ENCODE results near the gene NELL2. TPM values are rescaled to one million over a fixed set of nuclear protein-coding genes. Genes with fewer than 3 reads are reported as not detected.
"Not testable (repeated sequence)": the region's sequence is repeated elsewhere in the genome, so short reads cannot be mapped to it uniquely, and the experiment has no call there.

The NELL2 gene
- polyA plus RNA-seq, 1 donor = 99.9 TPM

GRCh38 chr12:44749566-44749965 lies 126.5 kb downstream of the NELL2 start:
- H3K27me3 ChIP-seq (ENCODE audit: control insufficient read depth, insufficient read depth, low read length) = no peaks in the 10 kb centered on the region
- no peaks in the 10 kb centered on the region for H3K36me3 ChIP-seq (ENCODE audit: control insufficient read depth, insufficient read depth, low read length)
- H3K27ac ChIP-seq (ENCODE audit: low read length) = no peak overlapping the region
- 93% methylated on average over 4 of the region's 6 CpGs for WGBS (ENCODE audit: insufficient coverage, low lambda C conversion rate)
- H3K4me3 ChIP-seq (ENCODE audit: low read length) = no peak overlapping the region
- no peak for DNase-seq
- H3K4me1 ChIP-seq (ENCODE audit: control insufficient read depth, insufficient read depth, low read length) = no peaks in the 10 kb centered on the region
- no peaks in the 10 kb centered on the region for H3K9me3 ChIP-seq (ENCODE audit: control insufficient read depth, low read depth, low read length)

GRCh38 chr12:44748950-44749468 lies 127.1 kb downstream of the NELL2 start:
- WGBS (ENCODE audit: insufficient coverage, low lambda C conversion rate) = 80% methylated on average over 1 of the region's 3 CpGs
- Histone ChIP-seq H3K9me3 (ENCODE audit: control insufficient read depth, low read depth, low read length) (no peaks in the 10 kb centered on the region), H3K27me3 (ENCODE audit: control insufficient read depth, insufficient read depth, low read length) (no peaks in the 10 kb centered on the region), H3K4me1 (ENCODE audit: control insufficient read depth, insufficient read depth, low read length) (no peaks in the 10 kb centered on the region), H3K36me3 (ENCODE audit: control insufficient read depth, insufficient read depth, low read length) (no peaks in the 10 kb centered on the region), H3K27ac (ENCODE audit: low read length) (no peak overlapping the region), H3K4me3 (ENCODE audit: low read length) (no peak overlapping the region)
- no peak for DNase-seq

- WGBS (ENCODE audit: insufficient coverage, low lambda C conversion rate) = no CpG with 5 or more reads among the region's 17 CpGs
- not testable (repeated sequence) for H3K27me3 ChIP-seq (ENCODE audit: control insufficient read depth, insufficient read depth, low read length); DNase-seq; H3K4me1 ChIP-seq (ENCODE audit: control insufficient read depth, insufficient read depth, low read length); H3K36me3 ChIP-seq (ENCODE audit: control insufficient read depth, insufficient read depth, low read length); H3K9me3 ChIP-seq (ENCODE audit: control insufficient read depth, low read depth, low read length); H3K4me3 ChIP-seq (ENCODE audit: low read length); H3K27ac ChIP-seq (ENCODE audit: low read length)
These were observed 134.7 kb downstream of the NELL2 start for GRCh38 chr12:44741292-44741980.

GRCh38 chr12:44738051-44738450 lies 138.1 kb downstream of the NELL2 start:
- Histone ChIP-seq H3K27ac (ENCODE audit: low read length) (no peak overlapping the region), H3K27me3 (ENCODE audit: control insufficient read depth, insufficient read depth, low read length) (no peaks in the 10 kb centered on the region), H3K36me3 (ENCODE audit: control insufficient read depth, insufficient read depth, low read length) (no peaks in the 10 kb centered on the region), H3K9me3 (ENCODE audit: control insufficient read depth, low read depth, low read length) (no peaks in the 10 kb centered on the region), H3K4me3 (ENCODE audit: low read length) (no peak overlapping the region), H3K4me1 (ENCODE audit: control insufficient read depth, insufficient read depth, low read length) (no peaks in the 10 kb centered on the region)
- no peak for DNase-seq
- no CpG with 5 or more reads among the region's 1 CpG for WGBS (ENCODE audit: insufficient coverage, low lambda C conversion rate)

- H3K9me3 ChIP-seq (ENCODE audit: control insufficient read depth, low read depth, low read length) = peaks cover 18% of the 10 kb centered on the region
- no peak overlapping the region for H3K4me3 ChIP-seq (ENCODE audit: low read length)
- no peak for DNase-seq
- H3K36me3 ChIP-seq (ENCODE audit: control insufficient read depth, insufficient read depth, low read length) = no peaks in the 10 kb centered on the region
- H3K27me3 ChIP-seq (ENCODE audit: control insufficient read depth, insufficient read depth, low read length) = no peaks in the 10 kb centered on the region
- H3K27ac ChIP-seq (ENCODE audit: low read length) = no peak overlapping the region
- 86% methylated on average over 1 of the region's 1 CpG for WGBS (ENCODE audit: insufficient coverage, low lambda C conversion rate)
- no peaks in the 10 kb centered on the region for H3K4me1 ChIP-seq (ENCODE audit: control insufficient read depth, insufficient read depth, low read length)
These were observed 147.5 kb downstream of the NELL2 start for GRCh38 chr12:44728566-44728965.

- no peak overlapping the region for H3K4me3 ChIP-seq (ENCODE audit: low read length)
- DNase-seq = no peak
- no peaks in the 10 kb centered on the region for H3K4me1 ChIP-seq (ENCODE audit: control insufficient read depth, insufficient read depth, low read length)
- H3K27me3 ChIP-seq (ENCODE audit: control insufficient read depth, insufficient read depth, low read length) = no peaks in the 10 kb centered on the region
- no peaks in the 10 kb centered on the region for H3K9me3 ChIP-seq (ENCODE audit: control insufficient read depth, low read depth, low read length)
- H3K27ac ChIP-seq (ENCODE audit: low read length) = no peak overlapping the region
- 100% methylated on average over 1 of the region's 2 CpGs for WGBS (ENCODE audit: insufficient coverage, low lambda C conversion rate)
- no peaks in the 10 kb centered on the region for H3K36me3 ChIP-seq (ENCODE audit: control insufficient read depth, insufficient read depth, low read length)
These were observed 155.8 kb downstream of the NELL2 start for GRCh38 chr12:44720265-44720664.

GRCh38 chr12:44717612-44718011 lies 158.5 kb downstream of the NELL2 start:
- Histone ChIP-seq H3K27ac (ENCODE audit: low read length) (no peak overlapping the region), H3K27me3 (ENCODE audit: control insufficient read depth, insufficient read depth, low read length) (no peaks in the 10 kb centered on the region), H3K4me1 (ENCODE audit: control insufficient read depth, insufficient read depth, low read length) (no peaks in the 10 kb centered on the region), H3K4me3 (ENCODE audit: low read length) (no peak overlapping the region), H3K36me3 (ENCODE audit: control insufficient read depth, insufficient read depth, low read length) (no peaks in the 10 kb centered on the region), H3K9me3 (ENCODE audit: control insufficient read depth, low read depth, low read length) (no peaks in the 10 kb centered on the region)
- no peak for DNase-seq
- no CpG with 5 or more reads among the region's 2 CpGs for WGBS (ENCODE audit: insufficient coverage, low lambda C conversion rate)

GRCh38 chr12:44716711-44717110 lies 159.4 kb downstream of the NELL2 start:
- no peak overlapping the region for H3K4me3 ChIP-seq (ENCODE audit: low read length)
- no peak for DNase-seq
- 90% methylated on average over 2 of the region's 2 CpGs for WGBS (ENCODE audit: insufficient coverage, low lambda C conversion rate)

GRCh38 chr12:44711736-44712135 lies 164.4 kb downstream of the NELL2 start:
- no peak overlapping the region for H3K27ac ChIP-seq (ENCODE audit: low read length)
- H3K27me3 ChIP-seq (ENCODE audit: control insufficient read depth, insufficient read depth, low read length) = no peaks in the 10 kb centered on the region
- no peak overlapping the region for H3K4me3 ChIP-seq (ENCODE audit: low read length)
- no peaks in the 10 kb centered on the region for H3K4me1 ChIP-seq (ENCODE audit: control insufficient read depth, insufficient read depth, low read length)
- 100% methylated on average over 1 of the region's 1 CpG for WGBS (ENCODE audit: insufficient coverage, low lambda C conversion rate)
- H3K9me3 ChIP-seq (ENCODE audit: control insufficient read depth, low read depth, low read length) = no peaks in the 10 kb centered on the region
- no peak for DNase-seq
- H3K36me3 ChIP-seq (ENCODE audit: control insufficient read depth, insufficient read depth, low read length) = no peaks in the 10 kb centered on the region

More at GRCh38 chr12:44716711-44717110, 159.4 kb downstream of the NELL2 start:
- Histone ChIP-seq H3K9me3 (ENCODE audit: control insufficient read depth, low read depth, low read length) (no peaks in the 10 kb centered on the region), H3K27ac (ENCODE audit: low read length) (no peak overlapping the region), H3K27me3 (ENCODE audit: control insufficient read depth, insufficient read depth, low read length) (no peaks in the 10 kb centered on the region), H3K4me1 (ENCODE audit: control insufficient read depth, insufficient read depth, low read length) (no peaks in the 10 kb centered on the region), H3K36me3 (ENCODE audit: control insufficient read depth, insufficient read depth, low read length) (no peaks in the 10 kb centered on the region)

- WGBS (ENCODE audit: insufficient coverage, low lambda C conversion rate) = no CpG with 5 or more reads among the region's 2 CpGs
- no peak overlapping the region for H3K4me3 ChIP-seq (ENCODE audit: low read length)
These were observed 166.9 kb downstream of the NELL2 start for GRCh38 chr12:44709166-44709565.

GRCh38 chr12:44708218-44708617 lies 167.9 kb downstream of the NELL2 start:
- no CpG with 5 or more reads among the region's 2 CpGs for WGBS (ENCODE audit: insufficient coverage, low lambda C conversion rate)
- Histone ChIP-seq H3K36me3 (ENCODE audit: control insufficient read depth, insufficient read depth, low read length) (no peaks in the 10 kb centered on the region), H3K27me3 (ENCODE audit: control insufficient read depth, insufficient read depth, low read length) (no peaks in the 10 kb centered on the region), H3K4me1 (ENCODE audit: control insufficient read depth, insufficient read depth, low read length) (no peaks in the 10 kb centered on the region), H3K9me3 (ENCODE audit: control insufficient read depth, low read depth, low read length) (no peaks in the 10 kb centered on the region), H3K27ac (ENCODE audit: low read length) (no peak overlapping the region), H3K4me3 (ENCODE audit: low read length) (no peak overlapping the region)
- no peak for DNase-seq

More at GRCh38 chr12:44709166-44709565, 166.9 kb downstream of the NELL2 start:
- Histone ChIP-seq H3K36me3 (ENCODE audit: control insufficient read depth, insufficient read depth, low read length) (no peaks in the 10 kb centered on the region), H3K9me3 (ENCODE audit: control insufficient read depth, low read depth, low read length) (no peaks in the 10 kb centered on the region), H3K4me1 (ENCODE audit: control insufficient read depth, insufficient read depth, low read length) (no peaks in the 10 kb centered on the region), H3K27me3 (ENCODE audit: control insufficient read depth, insufficient read depth, low read length) (no peaks in the 10 kb centered on the region), H3K27ac (ENCODE audit: low read length) (no peak overlapping the region)
- no peak for DNase-seq
